ENCODE measurements around the gene MTCH2.

GRCh38 chr11:47620836-47621378 is 21.5 kb downstream of the MTCH2 start:
- TF ChIP-seq POLR2AphosphoS5 (IDR thresholded peaks at IDR 0.05; ENCODE audit: low read depth, low read length): no peak
- no peak for TF ChIP-seq POLR2A (IDR thresholded peaks at IDR 0.05; ENCODE audit: low read depth, low read length)
- TF ChIP-seq TAF1 (IDR thresholded peaks at IDR 0.05; ENCODE audit: borderline replicate concordance, low read depth, low read length): no peak

All from GM12892 (cell line).